ENCODE results near the gene CFAP58.

Gene CFAP58

GRCh38 chr10:104435822-104436221 is 82.2 kb downstream of the CFAP58 start:
- Mint-ChIP-seq H3K9me3 (no peaks in the 10 kb centered on the region), H3K4me1 (peaks cover 4% of the 10 kb centered on the region), H3K27ac (no peak overlapping the region), H3K36me3 (ENCODE audit: low read depth) (no peaks in the 10 kb centered on the region), H3K27me3 (ENCODE audit: low read depth) (no peaks in the 10 kb centered on the region), H3K4me3 (no peak overlapping the region)
- TF ChIP-seq CTCF (IDR thresholded peaks at IDR 0.05; ENCODE audit: unreplicated experiment in 3 of 3) = no peak

- TF ChIP-seq CTCF (IDR thresholded peaks at IDR 0.05; ENCODE audit: unreplicated experiment in 3 of 3) = no peak
- Mint-ChIP-seq H3K27me3 (ENCODE audit: low read depth) (no peaks in the 10 kb centered on the region), H3K4me3 (no peak overlapping the region), H3K27ac (no peak overlapping the region), H3K9me3 (no peaks in the 10 kb centered on the region), H3K4me1 (peaks cover 13% of the 10 kb centered on the region), H3K36me3 (ENCODE audit: low read depth) (no peaks in the 10 kb centered on the region)
These were observed 83.6 kb downstream of the CFAP58 start for GRCh38 chr10:104437226-104437625.

GRCh38 chr10:104440221-104440620 is 86.6 kb downstream of the CFAP58 start:
- no peaks in the 10 kb centered on the region for H3K36me3 Mint-ChIP-seq (ENCODE audit: low read depth)
- no peak for TF ChIP-seq CTCF (IDR thresholded peaks at IDR 0.05; ENCODE audit: unreplicated experiment in 3 of 3)
- H3K9me3 Mint-ChIP-seq = no peaks in the 10 kb centered on the region
- H3K27ac Mint-ChIP-seq = no peak overlapping the region
- no peaks in the 10 kb centered on the region for H3K27me3 Mint-ChIP-seq (ENCODE audit: low read depth)
- peaks cover 13% of the 10 kb centered on the region for H3K4me1 Mint-ChIP-seq
- no peak overlapping the region for H3K4me3 Mint-ChIP-seq

GRCh38 chr10:104441329-104442000 is 87.8 kb downstream of the CFAP58 start:
- peaks cover 13% of the 10 kb centered on the region for H3K4me1 Mint-ChIP-seq
- no peaks in the 10 kb centered on the region for H3K9me3 Mint-ChIP-seq
- no peaks in the 10 kb centered on the region for H3K27me3 Mint-ChIP-seq (ENCODE audit: low read depth)
- no peaks in the 10 kb centered on the region for H3K36me3 Mint-ChIP-seq (ENCODE audit: low read depth)
- H3K27ac Mint-ChIP-seq = peak overlapping the region; percentile 24 to 62 (median 36)
- H3K4me3 Mint-ChIP-seq = no peak overlapping the region
- TF ChIP-seq CTCF (IDR thresholded peaks at IDR 0.05; ENCODE audit: unreplicated experiment in 3 of 3) = no peak

GRCh38 chr10:104445359-104445758 is 91.7 kb downstream of the CFAP58 start:
- TF ChIP-seq CTCF (IDR thresholded peaks at IDR 0.05; ENCODE audit: unreplicated experiment in 3 of 3) = no peak
- Mint-ChIP-seq H3K27ac (no peak overlapping the region), H3K9me3 (no peaks in the 10 kb centered on the region), H3K27me3 (ENCODE audit: low read depth) (no peaks in the 10 kb centered on the region), H3K36me3 (ENCODE audit: low read depth) (no peaks in the 10 kb centered on the region), H3K4me1 (peaks cover 9% of the 10 kb centered on the region), H3K4me3 (no peak overlapping the region)

- H3K4me1 Mint-ChIP-seq = peaks cover 9% of the 10 kb centered on the region
- no peak overlapping the region for H3K4me3 Mint-ChIP-seq
- H3K9me3 Mint-ChIP-seq = no peaks in the 10 kb centered on the region
- H3K36me3 Mint-ChIP-seq (ENCODE audit: low read depth) = no peaks in the 10 kb centered on the region
- no peak overlapping the region for H3K27ac Mint-ChIP-seq
- no peaks in the 10 kb centered on the region for H3K27me3 Mint-ChIP-seq (ENCODE audit: low read depth)
- TF ChIP-seq CTCF (IDR thresholded peaks at IDR 0.05; ENCODE audit: unreplicated experiment in 3 of 3) = no peak
These were observed 92.5 kb downstream of the CFAP58 start for GRCh38 chr10:104446151-104446550.

All from nephron (organoid).